Ovary (tissue), 9 donors: Measurements from ENCODE around the gene UNKL. TPM values are rescaled to one million over a fixed set of nuclear protein-coding genes. Genes with fewer than 3 reads are reported as not detected.

ENCODE experiments used
- DNase-seq, 5 donors: peaks; one replicate each; pipeline ENCODE4 v3.0.0-alpha.2; 2019 to 2020
- H3K27ac ChIP-seq, 2 donors: fragments of 200-600 bp; one replicate each; pipeline versions ENCODE4 v1.5.1 to v1.8.0; 2019 to 2022
- H3K27me3 ChIP-seq: fragments of 200-600 bp; one replicate; pipeline ENCODE4 v1.8.0; 2022
- H3K36me3 ChIP-seq: fragments of 200-600 bp; sonication (generic); one replicate; pipeline ENCODE4 v1.5.1; 2019
- H3K4me1 ChIP-seq: one replicate; pipeline ENCODE4 v1.8.1; 2013; ENCODE audit warnings: mild to moderate bottlenecking, moderate library complexity; ENCODE audit not compliant: insufficient read depth
- H3K4me3 ChIP-seq: fragments of 200-600 bp; sonication (generic); one replicate; pipeline ENCODE4 v1.5.1; 2017
- H3K9me3 ChIP-seq, 2 donors: fragments of 200-600 bp in 1 of 2; sonication (generic) in 1 of 2; one replicate each; pipeline versions ENCODE4 v1.5.1 to v1.8.1; 2013 to 2019; ENCODE audit warnings: mild to moderate bottlenecking in 1 of 2, moderate library complexity in 1 of 2
- CTCF ChIP-seq, 3 donors: fragments of 450-650 bp in 2 of 3; fragments of 200-600 bp in 1 of 3; IDR thresholded peaks; one replicate each; pipeline versions ENCODE4 v1.5.1 to v1.8.0; 2016 to 2022; ENCODE audit warnings: antibody characterized with exemption in 3 of 3, mild to moderate bottlenecking in 1 of 3
- EP300 ChIP-seq: sonication (generic); formaldehyde crosslinking; IDR thresholded peaks from one replicate; pipeline ENCODE4 v1.6.1; 2017; ENCODE audit warnings: antibody characterized with exemption
- POLR2A ChIP-seq: fragments of 450-650 bp; IDR thresholded peaks from one replicate; pipeline ENCODE4 v1.6.1; 2017; ENCODE audit warnings: antibody characterized with exemption, mild to moderate bottlenecking, moderate library complexity
- WGBS, 3 donors: extraction: QIAGEN DNeasy Blood & Tissue Kit in 1 of 3; methylation state at CpG; one replicate each; pipeline versions ENCODE4 v1.1.5 to v1.1.7; 2013 to 2017; 5-methylcytosine and 5-hydroxymethylcytosine counted together
- intact Hi-C, 4 donors: fragments of 100-400 bp; cut with DNase I; formaldehyde crosslinking; loops; one replicate each; pipeline versions ENCODE4 v1.11.0 to v1.15.1; 2022 to 2023
- polyA plus RNA-seq, 2 donors: library from polyadenylated mRNA; stranded (reverse); fragments of 200-250 nt in 1 of 2; fragments of 350-450 nt in 1 of 2; fragmentation: Illumina TruSeq in 1 of 2; extraction: RNeasy Lipid Tissue Mini Kit (QIAGEN cat#74804) in 1 of 2; gene quantifications; one replicate each; pipeline ENCODE4 v1.2.3, GENCODE V29; 2013 to 2014
- total RNA-seq, 7 donors: library from RNA; depleted of rRNA in 2 of 7; stranded (reverse); fragments of >200 nt in 2 of 7; fragmentation: NEBNext Ultra II Directional in 3 of 7; extraction: Animal tissue kit (Norgen Biotek cat#: 25700) in 3 of 7; gene quantifications; one replicate each; pipeline versions ENCODE4 v1.1.0 to v1.2.4, GENCODE V29; 2016 to 2023
- donor health status: DM: no; HTN: no; CAD: no; lungs with moderate emphysema.
- donor health status: DM: no; HTN: no; CAD: no.
- donor health status: Bipolar disorder and iron deficiency.
- donor health status: DM: yes; HTN: yes; CAD: no.
- donor health status: DM: no; HTN: no; CAD: no.
- donor health status: DM: yes; HTN: yes; CAD: no.

Gene UNKL
- total and polyA plus RNA-seq, 9 donors, result 7.0 to 44.8 (median 32.5) TPM

DNA sequence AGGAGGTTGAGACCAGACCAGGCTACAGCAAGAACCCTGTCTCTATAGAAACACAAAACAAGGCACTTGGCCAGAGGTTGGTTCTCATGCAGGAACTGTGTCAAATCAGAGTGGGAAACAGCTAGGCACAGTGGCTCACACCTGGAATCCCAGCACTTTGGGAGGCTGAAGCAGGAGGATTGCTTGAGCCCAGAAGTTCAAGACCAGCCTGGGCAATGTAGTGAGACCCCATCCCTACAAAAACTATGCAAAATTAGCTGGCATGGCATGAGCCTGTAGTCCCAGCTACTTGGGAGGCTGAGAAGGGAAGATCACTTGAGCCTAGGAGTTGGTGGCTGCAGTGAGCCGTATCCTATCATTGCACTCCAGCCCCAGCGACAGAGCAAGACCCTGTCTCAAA lies 1.7 kb downstream of the UNKL start:
- no peak overlapping the region for H3K4me3 ChIP-seq

DNA sequence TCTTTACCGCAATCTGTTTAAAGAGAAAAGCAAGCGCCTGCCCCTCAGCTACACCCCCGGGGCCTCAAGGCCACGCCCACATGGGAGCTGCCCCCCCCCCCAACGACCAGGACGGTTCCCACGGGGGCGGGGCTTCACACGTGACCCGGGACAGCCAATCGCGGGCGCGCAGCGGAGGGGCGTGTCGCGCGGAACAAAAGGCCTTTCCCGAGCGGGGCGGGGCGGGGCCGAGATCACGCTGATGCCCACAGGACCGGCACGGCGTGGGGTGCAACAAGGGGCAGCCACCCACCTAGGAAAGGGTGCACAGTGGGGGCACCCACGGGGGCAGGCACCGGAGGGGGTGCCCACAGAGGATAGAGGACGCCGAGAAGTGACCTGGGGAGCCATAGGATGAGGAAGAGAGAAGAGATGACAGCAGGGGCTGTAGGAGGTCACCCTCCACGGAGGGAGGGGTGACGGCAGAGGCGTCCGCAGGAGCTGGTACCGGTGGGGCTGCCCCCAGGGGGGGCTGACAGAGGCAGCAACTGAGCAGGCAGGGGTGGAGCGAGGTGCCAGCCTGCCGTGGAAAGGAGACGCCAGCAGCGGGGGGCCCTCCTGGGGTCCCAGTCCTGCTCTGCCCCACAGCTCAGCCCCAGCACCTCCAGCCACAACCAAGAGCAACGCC lies 6.2 kb downstream of the UNKL start:
- intact Hi-C loops, result no loop called here
- no peaks in the 10 kb centered on the region for H3K36me3 ChIP-seq
- peak overlapping the region in 1 of 2 donors; percentile 51 for H3K27ac ChIP-seq
- no peaks in the 10 kb centered on the region for H3K27me3 ChIP-seq
- DNase-seq, result peak; percentile 94 to 98 (median 97)
- 3 to 4% (median 4%) methylated on average over 41 to 42 of the region's 42 CpGs for WGBS, 3 donors
- peaks cover 7% of the 10 kb centered on the region for H3K4me1 ChIP-seq
- H3K9me3 ChIP-seq, result no peaks in the 10 kb centered on the region
- peak overlapping the region; percentile 40 for H3K4me3 ChIP-seq
- no peak for TF ChIP-seq POLR2A
- no peak for TF ChIP-seq EP300
- TF ChIP-seq CTCF (IDR thresholded peaks at IDR 0.05), result no peak

More for the DNA sequence above, 1.7 kb downstream of the UNKL start:
- TF ChIP-seq CTCF (IDR thresholded peaks at IDR 0.05) (no peak), POLR2A (no peak), EP300 (no peak)
- Histone ChIP-seq H3K27me3 (no peaks in the 10 kb centered on the region), H3K36me3 (no peaks in the 10 kb centered on the region), H3K4me1 (peaks cover 6% of the 10 kb centered on the region), H3K27ac (no peak overlapping the region), H3K9me3 (no peaks in the 10 kb centered on the region)
- WGBS, 3 donors, result 70 to 85% (median 74%) methylated on average over 2 of the region's 2 CpGs
- intact Hi-C loops, result no loop called here
- no peak for DNase-seq

DNA sequence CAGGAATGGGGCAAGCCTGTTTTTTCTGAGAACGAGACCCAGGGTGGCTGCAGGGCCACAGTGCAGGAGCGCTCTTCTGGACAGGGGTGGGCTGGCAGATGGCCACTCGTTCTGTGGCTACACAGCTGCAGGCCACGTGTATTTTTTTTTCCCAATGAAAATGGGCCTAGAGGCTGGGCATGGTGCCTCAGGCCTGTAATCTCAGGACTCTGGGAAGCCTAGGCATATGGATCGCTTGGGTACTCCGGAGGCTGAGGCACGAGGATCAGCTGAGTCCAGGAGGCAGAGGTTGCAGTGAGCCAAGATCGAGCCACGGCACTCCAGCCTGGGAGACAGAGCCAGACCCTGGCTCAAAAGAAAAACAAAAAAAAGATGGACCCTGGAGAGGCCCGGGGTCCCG lies 6.8 kb downstream of the UNKL start:
- Histone ChIP-seq H3K27me3 (no peaks in the 10 kb centered on the region), H3K36me3 (no peaks in the 10 kb centered on the region), H3K27ac (peak overlapping the region in 1 of 2 donors; percentile 51), H3K9me3 (no peaks in the 10 kb centered on the region), H3K4me1 (peaks cover 7% of the 10 kb centered on the region), H3K4me3 (peak overlapping the region; percentile 40)
- intact Hi-C loops, result no loop called here
- DNase-seq, result peak in 2 of 5 donors; percentile 38 to 62
- WGBS, 3 donors, result 7 to 15% (median 10%) methylated on average over 10 to 11 of the region's 11 CpGs
- TF ChIP-seq POLR2A (no peak), EP300 (no peak), CTCF (IDR thresholded peaks at IDR 0.05) (no peak)

- intact Hi-C loops, result no loop called here
- no peaks in the 10 kb centered on the region for H3K36me3 ChIP-seq
- no peaks in the 10 kb centered on the region for H3K27me3 ChIP-seq
- no peak overlapping the region for H3K27ac ChIP-seq
- no peak for DNase-seq
- H3K4me1 ChIP-seq, result peaks cover 6% of the 10 kb centered on the region
- TF ChIP-seq CTCF (IDR thresholded peaks at IDR 0.05), result no peak
- no peak for TF ChIP-seq EP300
- TF ChIP-seq POLR2A, result no peak
- no peak overlapping the region for H3K4me3 ChIP-seq
- no peaks in the 10 kb centered on the region for H3K9me3 ChIP-seq
- 82 to 89% (median 88%) methylated on average over 14 of the region's 14 CpGs for WGBS, 3 donors
These were observed 10.8 kb downstream of the UNKL start for GRCh38 chr16:1403733-1404132.
